K562 (cell line): Measurements from ENCODE around the gene PRSS38. TPM values are rescaled to one million over a fixed set of nuclear protein-coding genes. Genes with fewer than 3 reads are reported as not detected.
A peak's percentile ranks its signal among the peaks of the same experiment; 100 is the strongest.

Experiments used
- ATAC-seq: fragments of 200-7000 bp; cut with Tn5 transposase; 3 replicates; pipeline ENCODE4 v1.9.1; 2020; ENCODE audit warnings: moderate library complexity
- BruUV-seq: library from RNA; stranded (reverse); fragments of 400-500 nt; replicated peaks from 2 replicates; lab custom pipeline; 2021; lab: Mats Ljungman, UMichigan
- CTCF ChIA-PET: fragments of 300-600 bp; formaldehyde crosslinking; extraction: SDS; loops from one replicate; lab custom pipeline; 2021; ENCODE audit warnings: low intra/inter-chr PET ratio; lab: Yijun Ruan, JAX
- POLR2A ChIA-PET: fragments of 300-600, 350-650 bp; sonication (Branson Sonifier 250); formaldehyde crosslinking; extraction: SDS; loops from one replicate; lab custom pipeline; 2021; ENCODE audit warnings: antibody characterized with exemption, inconsistent platforms; lab: Yijun Ruan, JAX
- DNase-seq, 4 experiments: peaks; one replicate each; pipeline versions ENCODE4 v3.0.0 to v3.0.0-alpha.2; 2011 to 2018; ENCODE audit warnings: low spot score in 3 of 4, mixed read lengths in 3 of 4; ENCODE audit errors: extremely low read depth in 1 of 4
- FAIRE-seq: peaks from 2 replicates; lab custom pipeline; 2011; peaks lifted over from hg19 to GRCh38; lab: Jason Lieb, UNC
- H2AFZ ChIP-seq: 2 replicates; pipeline ENCODE4 v1.6.0; 2011; ENCODE audit warnings: low read depth, low read length, control low read depth, inconsistent platforms
- H3K27ac ChIP-seq: fragments of 200-600 bp; 3 replicates; pipeline ENCODE4 v1.8.0; 2011; ENCODE audit warnings: low read depth, mild to moderate bottlenecking, control low read depth, inconsistent platforms, low read length, moderate library complexity, mixed read lengths; ENCODE audit errors: extremely low read depth
- H3K27me3 ChIP-seq, 2 experiments: fragments of 300-600 bp in 1 of 2; 2 replicates in 1 of 2; 3 replicates in 1 of 2; pipeline versions ENCODE4 v1.6.0 to v1.8.0; 2011; ENCODE audit warnings: inconsistent platforms in 2 of 2, low read length in 2 of 2, mild to moderate bottlenecking in 1 of 2, mixed read lengths in 1 of 2, moderate library complexity in 1 of 2; ENCODE audit not compliant: control insufficient read depth in 2 of 2, insufficient read depth in 2 of 2
- H3K36me3 ChIP-seq: fragments of 300-600 bp; 3 replicates; pipeline ENCODE4 v1.8.0; 2011; ENCODE audit warnings: mild to moderate bottlenecking, low read length, inconsistent platforms; ENCODE audit not compliant: control insufficient read depth, insufficient read depth
- H3K4me1 ChIP-seq, 2 experiments: fragments of 200-600 bp in 1 of 2; replicated peaks in 1 of 2; 2 replicates in 1 of 2; 3 replicates in 1 of 2; pipeline versions ENCODE4 v1.5.1 to v1.8.0; 2011; ENCODE audit warnings: inconsistent platforms in 2 of 2, low read length in 2 of 2, mild to moderate bottlenecking in 1 of 2, mixed read lengths in 1 of 2, moderate library complexity in 1 of 2; ENCODE audit not compliant: control insufficient read depth in 2 of 2, insufficient read depth in 2 of 2
- H3K4me2 ChIP-seq: 2 replicates; pipeline ENCODE4 v1.6.1; 2011; ENCODE audit warnings: low read length, control low read depth, inconsistent platforms, mixed read lengths; ENCODE audit not compliant: insufficient read depth
- H3K4me3 ChIP-seq: fragments of 200-600 bp; sonication (generic), shearing (Covaris generic); 2 replicates; pipeline ENCODE4 v1.5.1; 2016; ENCODE audit warnings: control low read depth, inconsistent platforms
- H3K79me2 ChIP-seq: fragments of 200-600 bp; 3 replicates; pipeline ENCODE4 v1.8.0; 2011; ENCODE audit warnings: low read length, inconsistent platforms; ENCODE audit not compliant: control insufficient read depth, insufficient read depth
- H3K9ac ChIP-seq, 2 experiments: 2 replicates each; pipeline versions ENCODE4 v1.6.0 to v1.6.1; 2011; ENCODE audit warnings: low read depth in 2 of 2, low read length in 2 of 2, control low read depth in 1 of 2, inconsistent platforms in 1 of 2, mild to moderate bottlenecking in 1 of 2, mixed read lengths in 1 of 2; ENCODE audit not compliant: insufficient read depth in 1 of 2
- H3K9me1 ChIP-seq: one replicate; pipeline ENCODE4 v1.6.0; 2011; ENCODE audit warnings: inconsistent platforms, mild to moderate bottlenecking, low read length, moderate library complexity; ENCODE audit not compliant: control insufficient read depth, insufficient read depth
- H3K9me3 ChIP-seq: replicated peaks from 2 replicates; pipeline ENCODE4 v1.5.1; 2011; ENCODE audit warnings: low read depth, low read length, inconsistent platforms; ENCODE audit not compliant: control insufficient read depth, insufficient read depth
- H4K20me1 ChIP-seq: replicated peaks from 2 replicates; pipeline ENCODE4 v1.6.1; 2011; ENCODE audit warnings: low read length, inconsistent platforms, mixed read lengths; ENCODE audit not compliant: control insufficient read depth, insufficient read depth
- ARID3B ChIP-seq: fragments of 250-450 bp; sonication (Bioruptor Pico); IDR thresholded peaks from 2 replicates; pipeline ENCODE4 v1.4.0; 2020; ENCODE audit warnings: borderline replicate concordance
- ARID4B ChIP-seq: sonication (generic); formaldehyde crosslinking; IDR thresholded peaks from 2 replicates; pipeline ENCODE4 v1.8.0; 2022; ENCODE audit warnings: mild to moderate bottlenecking, missing genetic modification reagents
- ATF2 ChIP-seq: sonication (generic); formaldehyde crosslinking; IDR thresholded peaks from 2 replicates; pipeline ENCODE4 v1.8.1; 2022; ENCODE audit warnings: missing genetic modification reagents
- CCNT2 ChIP-seq: IDR thresholded peaks from 2 replicates; pipeline ENCODE4 v1.6.1; 2011; ENCODE audit warnings: borderline replicate concordance, low read depth, mild to moderate bottlenecking, moderate library complexity, mixed read lengths, low read length; ENCODE audit not compliant: insufficient read length; ENCODE audit errors: extremely low read depth
- POLR2G ChIP-seq: fragments of 200-400 bp; formaldehyde crosslinking; IDR thresholded peaks from 2 replicates; pipeline ENCODE4 v1.6.1; 2017; ENCODE audit warnings: low read depth, mild to moderate bottlenecking, antibody characterized with exemption, low read length, moderate library complexity
- ZNF282 ChIP-seq: sonication (generic); formaldehyde crosslinking; IDR thresholded peaks from 2 replicates; pipeline ENCODE4 v1.8.1; 2023; ENCODE audit warnings: missing genetic modification reagents
- WGBS: fragments of 100-300 bp; shearing (Covaris generic); methylation state at CpG from one replicate; pipeline ENCODE4 v1.1.6; 2016; ENCODE audit warnings: low coverage, mixed read lengths; ENCODE audit not compliant: insufficient coverage; ENCODE audit errors: missing lambda C conversion rate; 5-methylcytosine and 5-hydroxymethylcytosine counted together
- in situ Hi-C: fragments of 300-500 bp; cut with MboI; formaldehyde crosslinking; loops from 4 replicates; pipeline ENCODE4 v1.15.0; 2018; ENCODE audit warnings: inconsistent platforms, mixed read lengths
- intact Hi-C: fragments of 100-400 bp; cut with micrococcal nuclease; formaldehyde crosslinking; loops from 2 replicates; pipeline ENCODE4 v1.14.2; 2022
- polyA plus RNA-seq, 8 experiments: library from polyadenylated mRNA; depleted of rRNA in 4 of 8; stranded (reverse) in 5 of 8; unstranded in 3 of 8; fragments of >200 nt; fragmentation: Nextera tagmentation in 2 of 8; fragmentation: Illumina TruSeq in 1 of 8; extraction: Ambion mirVana in 2 of 8; extraction: Trizol in 1 of 8; gene quantifications; 2 replicates each; pipeline versions ENCODE4 v1.2.1 to v1.2.3, GENCODE V29; 2011 to 2014; ENCODE audit warnings: inconsistent platforms in 1 of 8, missing spikeins in 1 of 8
- total RNA-seq, 7 experiments: library from RNA; depleted of rRNA in 6 of 7; stranded (reverse); fragments of >200 nt in 6 of 7; fragmentation: Illumina TruSeq in 2 of 7; extraction: Trizol in 2 of 7; gene quantifications; 2 replicates each; pipeline versions ENCODE4 v1.2.1 to v1.2.3, GENCODE V29; 2011 to 2021; ENCODE audit warnings: low replicate concordance in 1 of 7

PRSS38 gene
- total and polyA plus RNA-seq, 9 of the 15 experiments (the other 6 are each of a cell fraction or from before 2014, with no cell fraction given) = 0.09 to 0.14 TPM; not detected in 7

GRCh38 chr1:227786673-227787512 is 28.6 kb upstream of the PRSS38 start:
- no peak for ATAC-seq
- H2AFZ ChIP-seq = no peak overlapping the region
- in situ Hi-C loops (no loop called here), intact Hi-C loops (no loop called here)
- no peaks in the 10 kb centered on the region for H3K9me1 ChIP-seq
- 59% methylated on average over 32 of the region's 45 CpGs for WGBS
- H3K4me3 ChIP-seq = no peak overlapping the region
- H3K79me2 ChIP-seq = no peaks in the 10 kb centered on the region
- ChIA-PET CTCF (no interaction called here), POLR2A (interaction anchor here (0.8 kb wide), 1 partner anchor 7 kb away, joined by 5 read pairs; no protein-coding TSS in a partner anchor)
- DNase-seq = no peak
- H3K4me1 ChIP-seq = peaks cover 5 to 35% of the 10 kb centered on the region in 2 experiments; a peak in 3 of 5 replicates
- H3K27me3 ChIP-seq = peaks cover 2 to 13% of the 10 kb centered on the region in 2 experiments; a peak in 3 of 5 replicates
- no peak for FAIRE-seq
- peaks cover 5% of the 10 kb centered on the region; the same call in 1 of the 3 replicates for H3K36me3 ChIP-seq
- peaks cover 4% of the 10 kb centered on the region; the same call in 1 of the 2 replicates for H4K20me1 ChIP-seq
- TF ChIP-seq ARID3B (no peak), ZNF282 (CRISPR knock-in tag) (peak; percentile 72; the same call in 1 of the 2 replicates), ARID4B (CRISPR knock-in tag) (0 out of 2 replicates have a peak, but pooled peaks have one; percentile 14), CCNT2 (peak; percentile 6), POLR2G (peak; percentile 57), ATF2 (CRISPR knock-in tag) (0 out of 2 replicates have a peak, but pooled peaks have one; percentile 36)
- no peak overlapping the region for H3K27ac ChIP-seq
- no TSS peak for BruUV-seq
- H3K9me3 ChIP-seq = no peaks in the 10 kb centered on the region
- peak overlapping the region in 1 of 2 experiments; percentile 90; a peak in 2 of 4 replicates for H3K9ac ChIP-seq
- peak overlapping the region; percentile 86; the same call in 1 of the 2 replicates for H3K4me2 ChIP-seq
